ENCODE results near the gene SPECC1L. TPM values are rescaled to one million over a fixed set of nuclear protein-coding genes. Genes with fewer than 3 reads are reported as not detected.

Gene SPECC1L
- total RNA-seq, 1 donor from 2014 or later, result 29.9 TPM

DNA sequence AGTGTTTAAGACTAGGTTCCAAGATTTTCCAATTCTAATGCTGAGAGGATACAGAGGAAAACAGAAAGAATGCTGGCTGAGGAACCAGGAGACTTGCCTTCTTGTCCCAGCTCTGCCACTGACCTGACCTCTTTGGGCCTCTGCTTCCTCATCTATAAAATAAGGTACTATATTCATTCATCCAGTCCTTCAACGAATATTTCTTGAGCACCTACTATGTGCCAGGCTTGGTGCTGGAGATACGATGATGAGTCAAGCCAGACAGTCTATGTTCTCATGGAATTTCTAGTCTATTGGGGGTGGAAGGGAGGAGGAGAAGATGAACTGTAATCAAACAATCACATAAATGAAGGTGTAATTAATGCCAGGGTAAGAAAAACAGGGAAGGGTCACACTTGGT lies 196.7 kb downstream of the SPECC1L start:
- no peak overlapping the region for H3K4me3 ChIP-seq (ENCODE audit: low read depth, low read length)
- H3K36me3 ChIP-seq (ENCODE audit: control insufficient read depth, insufficient read depth, low read length), result no peaks in the 10 kb centered on the region
- no peak for DNase-seq (ENCODE audit: low read depth)
- TF ChIP-seq, protein P1, sequence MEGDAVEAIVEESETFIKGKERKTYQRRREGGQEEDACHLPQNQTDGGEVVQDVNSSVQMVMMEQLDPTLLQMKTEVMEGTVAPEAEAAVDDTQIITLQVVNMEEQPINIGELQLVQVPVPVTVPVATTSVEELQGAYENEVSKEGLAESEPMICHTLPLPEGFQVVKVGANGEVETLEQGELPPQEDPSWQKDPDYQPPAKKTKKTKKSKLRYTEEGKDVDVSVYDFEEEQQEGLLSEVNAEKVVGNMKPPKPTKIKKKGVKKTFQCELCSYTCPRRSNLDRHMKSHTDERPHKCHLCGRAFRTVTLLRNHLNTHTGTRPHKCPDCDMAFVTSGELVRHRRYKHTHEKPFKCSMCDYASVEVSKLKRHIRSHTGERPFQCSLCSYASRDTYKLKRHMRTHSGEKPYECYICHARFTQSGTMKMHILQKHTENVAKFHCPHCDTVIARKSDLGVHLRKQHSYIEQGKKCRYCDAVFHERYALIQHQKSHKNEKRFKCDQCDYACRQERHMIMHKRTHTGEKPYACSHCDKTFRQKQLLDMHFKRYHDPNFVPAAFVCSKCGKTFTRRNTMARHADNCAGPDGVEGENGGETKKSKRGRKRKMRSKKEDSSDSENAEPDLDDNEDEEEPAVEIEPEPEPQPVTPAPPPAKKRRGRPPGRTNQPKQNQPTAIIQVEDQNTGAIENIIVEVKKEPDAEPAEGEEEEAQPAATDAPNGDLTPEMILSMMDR (IDR thresholded peaks at IDR 0.05; ENCODE audit: insufficient read depth, low read length, poor library complexity, severe bottlenecking), result no peak
- H3K27me3 ChIP-seq (ENCODE audit: control insufficient read depth, insufficient read depth, low read length), result no peaks in the 10 kb centered on the region

Other genes starting within 250 kb of the SPECC1L start
- 0.17 and 0.62 TPM in 2 replicates for gene SUSD2, start 89.3 kb upstream of the SPECC1L start, total RNA-seq
- gene GGT5, start 25.7 kb upstream of the SPECC1L start, total RNA-seq, result 4.2 and 5.9 TPM in 2 replicates
- 0.21 and 0.46 TPM in 2 replicates for gene ADORA2A, start 156.8 kb downstream of the SPECC1L start, total RNA-seq
- not detected in 2 replicates for gene UPB1, start 224.5 kb downstream of the SPECC1L start, total RNA-seq